ENCODE results near the gene NUP188.

Gene NUP188

DNA sequence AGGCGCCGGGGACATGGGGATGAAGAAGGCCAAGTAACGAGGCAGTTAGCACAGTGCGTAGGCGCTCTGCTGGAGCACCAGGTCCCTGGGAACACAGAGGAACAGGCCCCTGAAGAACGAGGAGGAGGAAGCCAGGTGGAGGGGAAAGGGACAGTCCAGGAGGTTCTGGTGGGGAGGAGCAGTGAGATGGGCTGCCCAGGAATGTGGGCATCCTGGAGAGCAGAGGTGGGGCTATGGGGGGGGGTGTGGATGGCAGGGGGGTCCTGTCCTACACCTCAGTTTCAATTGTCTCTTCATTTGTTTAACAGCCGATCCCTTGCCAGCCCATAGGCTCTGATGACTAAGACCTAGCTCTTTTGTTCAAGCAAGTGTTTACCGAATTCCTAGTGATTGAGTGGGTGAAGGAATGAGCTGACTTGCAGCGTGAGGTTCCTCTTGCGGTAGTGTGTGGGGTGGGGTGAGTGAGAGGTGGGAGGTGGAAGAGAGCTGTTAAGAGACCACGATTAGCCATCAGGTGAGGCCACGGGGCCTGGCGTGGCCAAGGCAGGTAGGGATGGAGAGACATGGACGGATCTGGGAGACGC lies 35.1 kb upstream of the NUP188 start:
- H3K36me3 ChIP-seq, result peaks cover 59% of the 10 kb centered on the region
- H3K4me1 ChIP-seq (ENCODE audit: control insufficient read depth in 1 of 2, insufficient read depth in 1 of 2, low read depth in 1 of 2, low read length in 1 of 2), result no peaks in the 10 kb centered on the region
- H3K4me3 ChIP-seq (ENCODE audit: low read depth in 1 of 2, low read length in 1 of 2), result no peak overlapping the region
- no peaks in the 10 kb centered on the region for H3K27me3 ChIP-seq
- H3K9me3 ChIP-seq, result no peaks in the 10 kb centered on the region
- TF ChIP-seq CTCF (IDR thresholded peaks at IDR 0.05), result no peak
- no peak overlapping the region for H3K27ac ChIP-seq

- H3K4me1 ChIP-seq (ENCODE audit: control insufficient read depth in 1 of 2, insufficient read depth in 1 of 2, low read depth in 1 of 2, low read length in 1 of 2), result no peaks in the 10 kb centered on the region
- TF ChIP-seq CTCF (IDR thresholded peaks at IDR 0.05), result no peak
- H3K27ac ChIP-seq, result no peak overlapping the region
- H3K27me3 ChIP-seq, result no peaks in the 10 kb centered on the region
- no peaks in the 10 kb centered on the region for H3K9me3 ChIP-seq
- H3K36me3 ChIP-seq, result peaks cover 58% of the 10 kb centered on the region
- H3K4me3 ChIP-seq (ENCODE audit: low read depth in 1 of 2, low read length in 1 of 2), result no peak overlapping the region
These were observed 34.2 kb upstream of the NUP188 start for GRCh38 chr9:128913048-128913900.

DNA sequence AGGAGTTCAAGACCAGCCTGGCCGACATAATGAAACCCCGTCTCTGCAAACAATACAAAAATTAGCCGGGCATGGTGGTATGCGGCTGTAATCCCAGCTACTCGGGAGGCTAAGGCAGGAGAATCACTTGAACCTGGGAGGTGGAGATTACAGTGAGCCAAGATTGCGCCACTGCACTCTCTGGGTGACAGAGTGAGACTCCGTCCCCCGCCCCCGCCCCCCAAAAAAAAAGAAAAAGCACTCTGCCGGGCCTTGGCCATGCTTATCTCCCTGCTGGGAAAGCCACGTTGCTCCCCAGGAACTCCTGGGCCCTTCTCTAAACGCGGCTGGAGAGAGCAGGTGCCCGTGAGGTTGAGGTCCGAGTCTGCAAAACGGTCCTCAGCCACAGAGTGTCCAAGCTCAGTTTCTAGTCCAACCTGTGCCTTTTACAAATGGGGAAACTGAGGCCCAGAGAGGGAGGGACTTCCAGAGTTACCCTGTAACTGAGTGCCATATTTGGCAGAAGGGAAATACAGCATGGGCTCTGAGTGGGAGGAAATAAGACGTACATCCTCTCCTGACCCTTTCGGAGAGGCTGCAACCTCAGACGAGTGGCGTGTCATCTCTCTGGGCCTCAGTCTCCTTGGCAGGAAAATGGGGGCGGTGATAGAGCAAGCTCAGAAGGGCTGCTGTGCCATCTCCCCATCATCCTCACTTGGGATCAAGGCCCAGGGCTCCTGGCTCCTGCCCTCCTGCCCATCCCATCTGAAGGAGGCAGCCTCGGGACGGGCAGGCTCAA lies 33.3 kb upstream of the NUP188 start:
- no peaks in the 10 kb centered on the region for H3K9me3 ChIP-seq
- H3K4me3 ChIP-seq (ENCODE audit: low read depth in 1 of 2, low read length in 1 of 2), result no peak overlapping the region
- no peak overlapping the region for H3K27ac ChIP-seq
- H3K4me1 ChIP-seq (ENCODE audit: control insufficient read depth in 1 of 2, insufficient read depth in 1 of 2, low read depth in 1 of 2, low read length in 1 of 2), result no peaks in the 10 kb centered on the region
- no peak for TF ChIP-seq CTCF (IDR thresholded peaks at IDR 0.05)
- H3K36me3 ChIP-seq, result peaks cover 56% of the 10 kb centered on the region
- no peaks in the 10 kb centered on the region for H3K27me3 ChIP-seq

GRCh38 chr9:128916204-128916603 lies 31.3 kb upstream of the NUP188 start:
- Histone ChIP-seq H3K4me1 (ENCODE audit: control insufficient read depth in 1 of 2, insufficient read depth in 1 of 2, low read depth in 1 of 2, low read length in 1 of 2) (no peaks in the 10 kb centered on the region), H3K27ac (no peak overlapping the region), H3K36me3 (peaks cover 37% of the 10 kb centered on the region)

More at GRCh38 chr9:128916204-128916603, 31.3 kb upstream of the NUP188 start:
- Histone ChIP-seq H3K4me3 (ENCODE audit: low read depth in 1 of 2, low read length in 1 of 2) (no peak overlapping the region), H3K27me3 (no peaks in the 10 kb centered on the region), H3K9me3 (no peaks in the 10 kb centered on the region)
- TF ChIP-seq CTCF (IDR thresholded peaks at IDR 0.05), result no peak
